ENCODE results near the gene TMEM50A.
"Not testable (repeated sequence)": the region's sequence is repeated elsewhere in the genome, so short reads cannot be mapped to it uniquely, and the experiment has no call there.

DNA sequence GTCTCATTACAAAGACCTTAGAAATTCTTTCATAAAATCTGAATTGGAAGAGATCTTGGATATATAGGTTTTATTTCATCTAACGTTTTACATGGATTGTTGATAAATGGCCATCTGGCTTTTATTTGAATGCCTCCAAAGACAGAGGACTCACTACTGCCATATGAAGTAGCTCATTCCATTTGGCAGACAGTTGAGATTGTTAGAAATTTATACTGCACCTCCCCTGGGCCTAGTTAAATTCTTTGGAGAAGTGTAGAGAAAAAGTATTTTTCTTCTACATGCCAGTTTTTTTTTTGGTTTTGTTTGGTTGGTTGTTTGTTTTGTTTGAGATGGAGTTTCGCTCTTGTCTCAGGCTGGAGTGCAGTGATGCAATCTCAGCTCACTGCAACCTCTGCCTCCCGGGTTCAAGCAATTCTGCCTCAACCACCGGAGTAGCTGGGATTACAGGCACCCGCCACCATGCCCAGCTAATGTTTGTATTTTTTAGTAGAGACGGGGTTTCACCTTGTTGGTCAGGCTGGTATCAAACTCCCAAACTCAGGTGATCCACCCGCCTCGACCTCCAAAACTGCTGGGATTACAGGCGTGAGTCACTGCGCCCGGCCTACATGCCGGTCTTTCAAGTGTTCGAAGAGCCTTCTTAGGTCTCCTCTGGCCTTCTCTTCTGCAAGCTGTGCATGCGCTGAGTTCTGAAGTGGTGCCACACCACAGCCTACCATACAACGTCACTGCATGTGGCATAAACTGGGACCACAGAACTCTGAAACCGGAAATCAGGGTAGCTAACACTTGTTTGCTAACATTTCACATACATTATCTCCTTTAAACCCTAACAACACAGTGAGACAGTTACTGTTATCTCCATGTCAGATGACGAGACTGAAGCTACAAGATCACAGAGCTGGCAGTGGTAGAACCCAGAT is 24.8 kb downstream of the TMEM50A start:
- TF ChIP-seq, protein P1, sequence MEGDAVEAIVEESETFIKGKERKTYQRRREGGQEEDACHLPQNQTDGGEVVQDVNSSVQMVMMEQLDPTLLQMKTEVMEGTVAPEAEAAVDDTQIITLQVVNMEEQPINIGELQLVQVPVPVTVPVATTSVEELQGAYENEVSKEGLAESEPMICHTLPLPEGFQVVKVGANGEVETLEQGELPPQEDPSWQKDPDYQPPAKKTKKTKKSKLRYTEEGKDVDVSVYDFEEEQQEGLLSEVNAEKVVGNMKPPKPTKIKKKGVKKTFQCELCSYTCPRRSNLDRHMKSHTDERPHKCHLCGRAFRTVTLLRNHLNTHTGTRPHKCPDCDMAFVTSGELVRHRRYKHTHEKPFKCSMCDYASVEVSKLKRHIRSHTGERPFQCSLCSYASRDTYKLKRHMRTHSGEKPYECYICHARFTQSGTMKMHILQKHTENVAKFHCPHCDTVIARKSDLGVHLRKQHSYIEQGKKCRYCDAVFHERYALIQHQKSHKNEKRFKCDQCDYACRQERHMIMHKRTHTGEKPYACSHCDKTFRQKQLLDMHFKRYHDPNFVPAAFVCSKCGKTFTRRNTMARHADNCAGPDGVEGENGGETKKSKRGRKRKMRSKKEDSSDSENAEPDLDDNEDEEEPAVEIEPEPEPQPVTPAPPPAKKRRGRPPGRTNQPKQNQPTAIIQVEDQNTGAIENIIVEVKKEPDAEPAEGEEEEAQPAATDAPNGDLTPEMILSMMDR (conservative IDR thresholded peaks at IDR 0.05 in 1 of 2, IDR thresholded peaks at IDR 0.05 in 1 of 2; ENCODE audit: low read depth in 1 of 2, low read length in 2 of 2) = not testable (repeated sequence)
- not testable (repeated sequence) for TF ChIP-seq EZH2 (IDR thresholded peaks at IDR 0.05; ENCODE audit: low read length, missing control alignments)

Measured in fibroblast of lung (primary cell).